ENCODE data around the gene PTMS.
A peak's percentile ranks its signal among the peaks of the same experiment; 100 is the strongest.

The PTMS gene, protein sequence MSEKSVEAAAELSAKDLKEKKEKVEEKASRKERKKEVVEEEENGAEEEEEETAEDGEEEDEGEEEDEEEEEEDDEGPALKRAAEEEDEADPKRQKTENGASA

DNA sequence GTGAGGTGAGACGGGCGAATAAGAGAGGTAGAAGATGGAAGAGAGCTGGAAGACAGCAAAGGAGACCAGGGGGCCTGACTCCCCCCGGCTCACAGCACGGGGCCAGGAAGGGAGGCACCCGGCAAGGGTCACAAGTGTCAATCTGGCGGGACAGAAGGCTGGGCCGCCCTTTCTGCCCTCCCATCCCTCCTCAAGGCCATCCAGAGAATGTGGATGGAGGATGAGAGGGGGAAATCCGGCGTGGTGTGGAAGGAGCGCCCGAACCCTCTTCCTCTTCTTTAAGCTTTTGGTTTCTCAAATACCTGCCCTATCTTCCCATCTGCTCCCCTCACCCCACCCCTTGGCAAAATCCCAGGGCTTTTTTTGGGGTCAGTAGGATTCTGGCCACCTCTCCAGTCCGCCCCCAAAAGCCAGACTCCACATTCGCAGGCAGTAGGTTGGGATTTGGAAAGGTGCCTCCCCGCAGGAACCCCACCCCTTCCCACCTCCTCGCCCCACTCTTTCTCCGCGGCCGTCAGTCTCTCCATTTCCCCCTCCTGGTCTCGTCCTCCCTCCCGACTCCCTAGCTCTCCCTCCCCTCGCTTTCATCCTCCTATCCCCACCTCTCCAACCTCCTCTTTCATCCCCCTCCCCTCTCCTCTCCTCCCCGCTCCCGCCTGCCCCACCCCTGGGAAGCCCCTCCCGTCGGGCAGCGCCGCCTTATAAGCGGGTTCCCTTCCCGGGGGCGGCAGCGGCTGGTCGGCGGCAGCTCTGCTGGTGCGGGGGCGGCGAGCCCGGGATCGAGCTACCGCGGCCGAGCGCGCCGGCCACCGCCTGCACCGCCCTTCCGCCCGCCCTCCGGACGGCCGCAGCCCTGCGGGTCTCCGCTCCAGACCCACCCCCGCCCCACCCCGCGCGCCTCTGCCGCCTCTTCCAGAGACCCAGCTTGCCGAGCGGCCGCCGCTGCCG is at the start of gene PTMS:
PTMS (plus strand) TSS at position 730 of the 948 bp plus-strand sequence. CDS start 343 bp downstream, outside the sequence.
- H3K27me3 ChIP-seq (ENCODE audit: control insufficient read depth, insufficient read depth, low read length), result peaks cover 5% of the 10 kb centered on the region
- H3K9ac ChIP-seq (ENCODE audit: low read depth, low read length), result peak within 1 kb of the TSS; percentile 56
- no peaks in the 10 kb centered on the region for H3K9me3 ChIP-seq (ENCODE audit: control insufficient read depth, insufficient read depth, low read length)
- H3K4me1 ChIP-seq (ENCODE audit: control insufficient read depth, insufficient read depth, low read length), result peaks cover 23% of the 10 kb centered on the region
- peak within 1 kb of the TSS; percentile 76 for H3K4me3 ChIP-seq (ENCODE audit: low read depth, low read length)
- peaks cover 9% of the 10 kb centered on the region for H3K36me3 ChIP-seq (ENCODE audit: control insufficient read depth, insufficient read depth, low read length)

DNA sequence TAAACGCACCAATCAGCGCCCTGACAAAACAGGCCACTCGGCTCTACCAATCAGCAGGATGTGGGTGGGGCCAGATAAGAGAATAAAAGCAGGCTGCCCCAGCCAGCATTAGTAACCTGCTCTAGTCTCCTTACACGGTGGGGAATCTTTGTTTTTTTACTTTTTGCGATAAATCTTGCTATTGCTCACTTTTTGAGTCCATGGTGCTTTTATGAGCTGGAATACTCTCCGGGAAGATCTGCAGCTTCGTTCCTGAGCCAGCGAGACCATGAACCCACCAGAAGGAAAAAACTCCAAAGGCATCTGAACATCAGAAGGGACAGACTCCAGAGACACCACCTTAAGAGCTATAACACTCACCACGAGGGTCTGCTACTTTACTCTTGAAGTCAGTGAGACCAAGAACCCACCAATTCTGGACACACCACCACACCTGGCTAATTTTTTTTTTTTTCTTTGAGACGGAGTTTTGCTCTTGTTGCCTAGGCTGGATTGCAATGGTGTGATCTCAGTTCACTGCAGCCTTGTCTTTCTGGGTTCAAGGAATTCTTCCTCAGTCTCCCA is 49.2 kb upstream of the PTMS start:
- H3K4me1 ChIP-seq (ENCODE audit: control insufficient read depth, insufficient read depth, low read length), result no peaks in the 10 kb centered on the region
- no peaks in the 10 kb centered on the region for H3K27me3 ChIP-seq (ENCODE audit: control insufficient read depth, insufficient read depth, low read length)
- H3K9me3 ChIP-seq (ENCODE audit: control insufficient read depth, insufficient read depth, low read length), result no peaks in the 10 kb centered on the region
- H3K36me3 ChIP-seq (ENCODE audit: control insufficient read depth, insufficient read depth, low read length), result no peaks in the 10 kb centered on the region
- no peak overlapping the region for H3K9ac ChIP-seq (ENCODE audit: low read depth, low read length)
- H3K4me3 ChIP-seq (ENCODE audit: low read depth, low read length), result no peak overlapping the region

DNA sequence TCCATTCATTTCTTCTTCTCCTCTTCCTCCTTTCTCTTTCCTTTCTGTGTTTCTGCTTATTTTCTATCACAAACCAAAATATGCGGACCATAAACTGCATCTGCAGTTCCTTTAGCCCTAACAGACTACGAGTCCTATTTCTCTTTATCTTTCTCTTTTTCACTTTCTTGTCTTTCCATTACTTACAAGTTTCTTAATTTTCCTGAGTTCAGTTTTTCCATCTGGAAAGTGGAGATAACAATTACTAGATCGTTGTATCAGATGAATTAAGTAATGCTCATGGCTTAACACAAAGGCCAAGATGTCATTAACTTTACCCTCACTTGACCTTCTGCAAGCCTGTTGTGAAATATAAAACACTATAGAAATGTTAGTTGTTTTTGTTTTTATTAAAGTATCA is 43.3 kb upstream of the PTMS start:
- peaks cover 3% of the 10 kb centered on the region for H3K4me1 ChIP-seq (ENCODE audit: control insufficient read depth, insufficient read depth, low read length)
- no peak overlapping the region for H3K9ac ChIP-seq (ENCODE audit: low read depth, low read length)
- H3K4me3 ChIP-seq (ENCODE audit: low read depth, low read length), result peak overlapping the region; percentile 90
- H3K27me3 ChIP-seq (ENCODE audit: control insufficient read depth, insufficient read depth, low read length), result no peaks in the 10 kb centered on the region
- no peaks in the 10 kb centered on the region for H3K9me3 ChIP-seq (ENCODE audit: control insufficient read depth, insufficient read depth, low read length)
- H3K36me3 ChIP-seq (ENCODE audit: control insufficient read depth, insufficient read depth, low read length), result no peaks in the 10 kb centered on the region

DNA sequence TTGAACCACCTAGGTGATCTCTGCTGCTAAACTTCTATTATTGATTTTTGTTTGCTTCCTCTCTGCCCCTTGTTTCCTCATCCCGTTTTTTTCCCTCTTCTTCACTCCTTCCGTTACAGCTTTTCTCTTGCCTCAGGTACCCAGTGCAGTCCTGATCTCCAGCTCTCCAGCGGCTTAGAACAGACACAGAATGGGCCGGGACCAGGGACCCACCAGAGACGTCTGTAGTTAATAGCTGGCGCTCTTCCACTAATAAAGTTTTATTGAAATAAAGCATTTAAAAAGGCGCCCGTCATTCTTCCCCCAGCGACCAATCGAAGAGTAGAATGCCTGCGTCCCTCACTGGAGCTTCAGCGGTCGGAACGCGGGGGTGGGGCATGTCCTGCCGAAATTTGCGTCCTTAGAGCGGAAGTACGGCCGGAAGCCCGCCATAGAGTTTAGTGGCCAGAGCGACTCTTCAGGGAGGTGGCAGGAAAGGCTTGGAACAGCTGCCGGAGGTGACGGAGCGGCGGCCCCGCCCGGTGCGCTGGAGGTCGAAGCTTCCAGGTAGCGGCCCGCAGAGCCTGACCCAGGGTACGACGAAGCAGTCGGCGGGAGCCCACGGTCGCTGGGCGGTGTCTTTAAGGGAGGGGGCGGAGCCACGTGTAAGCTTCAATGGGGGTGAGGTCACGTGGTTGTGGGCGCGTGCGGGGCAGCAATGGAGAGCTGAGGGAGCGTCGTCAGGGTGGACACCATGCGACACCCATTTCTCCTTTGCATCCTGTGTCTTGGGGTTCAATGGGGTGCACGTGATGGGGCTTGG is 42.4 kb upstream of the PTMS start, which contains the start of gene COPS7A:
COPS7A (plus strand) TSS at position 440 of the 802 bp plus-strand sequence. CDS start 611 bp downstream, outside the sequence.
- Histone ChIP-seq H3K9me3 (ENCODE audit: control insufficient read depth, insufficient read depth, low read length) (no peaks in the 10 kb centered on the region), H3K9ac (ENCODE audit: low read depth, low read length) (peak within 1 kb of the TSS; percentile 91), H3K4me1 (ENCODE audit: control insufficient read depth, insufficient read depth, low read length) (peaks cover 3% of the 10 kb centered on the region), H3K36me3 (ENCODE audit: control insufficient read depth, insufficient read depth, low read length) (peaks cover 3% of the 10 kb centered on the region), H3K4me3 (ENCODE audit: low read depth, low read length) (peak within 1 kb of the TSS; percentile 90), H3K27me3 (ENCODE audit: control insufficient read depth, insufficient read depth, low read length) (no peaks in the 10 kb centered on the region)

DNA sequence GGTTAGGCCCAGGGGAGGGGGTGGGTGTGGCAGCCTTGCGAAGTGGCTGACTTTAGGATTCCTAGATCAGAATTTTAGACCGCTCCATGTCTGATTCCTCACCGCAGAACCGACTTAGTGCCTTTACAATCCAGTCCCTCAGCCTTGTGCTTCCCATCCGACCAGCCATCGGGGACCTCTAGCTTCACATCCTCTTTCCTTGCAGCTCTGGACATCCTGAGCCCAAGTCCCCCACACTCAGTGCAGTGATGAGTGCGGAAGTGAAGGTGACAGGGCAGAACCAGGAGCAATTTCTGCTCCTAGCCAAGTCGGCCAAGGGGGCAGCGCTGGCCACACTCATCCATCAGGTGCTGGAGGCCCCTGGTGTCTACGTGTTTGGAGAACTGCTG is 41.8 kb upstream of the PTMS start:
- Histone ChIP-seq H3K27me3 (ENCODE audit: control insufficient read depth, insufficient read depth, low read length) (no peaks in the 10 kb centered on the region), H3K9ac (ENCODE audit: low read depth, low read length) (peak overlapping the region; percentile 91), H3K4me3 (ENCODE audit: low read depth, low read length) (peak overlapping the region; percentile 90), H3K4me1 (ENCODE audit: control insufficient read depth, insufficient read depth, low read length) (peaks cover 3% of the 10 kb centered on the region), H3K36me3 (ENCODE audit: control insufficient read depth, insufficient read depth, low read length) (peaks cover 9% of the 10 kb centered on the region), H3K9me3 (ENCODE audit: control insufficient read depth, insufficient read depth, low read length) (no peaks in the 10 kb centered on the region)

DNA sequence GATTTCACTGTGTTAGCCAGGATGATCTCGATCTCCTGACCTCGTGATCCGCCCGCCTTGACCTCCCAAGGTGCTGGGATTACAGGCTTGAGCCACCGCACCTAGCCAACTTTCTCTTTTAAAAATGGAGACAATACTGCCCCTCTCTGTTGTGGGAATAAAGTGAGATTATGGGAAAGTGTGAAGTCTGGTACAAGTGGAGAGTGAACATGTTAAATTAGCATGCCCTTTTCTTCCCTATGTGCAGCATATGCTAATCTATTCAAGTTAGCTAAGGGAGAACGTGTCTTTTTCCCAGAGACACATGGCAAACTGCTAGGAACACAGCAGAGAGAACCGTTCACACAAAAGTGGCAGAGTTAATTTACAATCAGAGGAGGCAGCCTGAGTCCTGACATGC is 40.8 kb upstream of the PTMS start:
- H3K27me3 ChIP-seq (ENCODE audit: control insufficient read depth, insufficient read depth, low read length), result no peaks in the 10 kb centered on the region
- peaks cover 15% of the 10 kb centered on the region for H3K36me3 ChIP-seq (ENCODE audit: control insufficient read depth, insufficient read depth, low read length)
- H3K9me3 ChIP-seq (ENCODE audit: control insufficient read depth, insufficient read depth, low read length), result no peaks in the 10 kb centered on the region
- no peak overlapping the region for H3K9ac ChIP-seq (ENCODE audit: low read depth, low read length)
- H3K4me3 ChIP-seq (ENCODE audit: low read depth, low read length), result no peak overlapping the region
- H3K4me1 ChIP-seq (ENCODE audit: control insufficient read depth, insufficient read depth, low read length), result peaks cover 3% of the 10 kb centered on the region

DNA sequence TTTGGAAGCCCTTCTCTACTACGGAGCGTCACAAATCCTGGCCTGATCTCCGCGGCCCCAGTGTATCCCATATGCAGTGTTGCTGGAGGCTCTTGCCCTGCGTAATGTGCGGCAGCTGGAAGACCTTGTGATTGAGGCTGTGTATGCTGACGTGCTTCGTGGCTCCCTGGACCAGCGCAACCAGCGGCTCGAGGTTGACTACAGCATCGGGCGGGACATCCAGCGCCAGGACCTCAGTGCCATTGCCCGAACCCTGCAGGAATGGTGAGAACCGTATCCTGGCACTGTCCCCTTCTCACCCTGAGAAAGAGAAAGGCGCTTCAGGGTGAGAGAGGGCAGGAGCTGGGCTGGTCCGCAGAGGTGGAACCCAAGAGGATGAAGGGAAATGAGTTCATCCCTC is 37.0 kb upstream of the PTMS start:
- no peak overlapping the region for H3K9ac ChIP-seq (ENCODE audit: low read depth, low read length)
- H3K9me3 ChIP-seq (ENCODE audit: control insufficient read depth, insufficient read depth, low read length), result no peaks in the 10 kb centered on the region
- no peak overlapping the region for H3K4me3 ChIP-seq (ENCODE audit: low read depth, low read length)
- peaks cover 3% of the 10 kb centered on the region for H3K4me1 ChIP-seq (ENCODE audit: control insufficient read depth, insufficient read depth, low read length)
- peaks cover 26% of the 10 kb centered on the region for H3K36me3 ChIP-seq (ENCODE audit: control insufficient read depth, insufficient read depth, low read length)
- no peaks in the 10 kb centered on the region for H3K27me3 ChIP-seq (ENCODE audit: control insufficient read depth, insufficient read depth, low read length)

DNA sequence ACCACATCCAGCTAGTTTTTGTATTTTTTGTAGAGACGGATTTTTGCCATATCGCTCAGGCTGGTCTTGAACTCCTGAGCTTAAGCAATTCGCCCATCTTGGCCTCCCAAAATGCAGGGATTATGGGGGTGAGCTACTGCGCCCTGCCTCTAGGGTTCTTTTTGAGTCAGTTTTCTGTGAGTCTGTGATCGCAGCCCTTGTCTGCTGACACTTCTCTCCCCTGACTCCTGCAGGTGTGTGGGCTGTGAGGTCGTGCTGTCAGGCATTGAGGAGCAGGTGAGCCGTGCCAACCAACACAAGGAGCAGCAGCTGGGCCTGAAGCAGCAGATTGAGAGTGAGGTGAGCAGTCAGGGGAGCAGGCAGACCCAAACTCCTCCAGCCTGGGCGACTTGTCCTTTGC is 36.0 kb upstream of the PTMS start:
- H3K9ac ChIP-seq (ENCODE audit: low read depth, low read length), result no peak overlapping the region
- H3K27me3 ChIP-seq (ENCODE audit: control insufficient read depth, insufficient read depth, low read length), result no peaks in the 10 kb centered on the region
- H3K36me3 ChIP-seq (ENCODE audit: control insufficient read depth, insufficient read depth, low read length), result peaks cover 29% of the 10 kb centered on the region

DNA sequence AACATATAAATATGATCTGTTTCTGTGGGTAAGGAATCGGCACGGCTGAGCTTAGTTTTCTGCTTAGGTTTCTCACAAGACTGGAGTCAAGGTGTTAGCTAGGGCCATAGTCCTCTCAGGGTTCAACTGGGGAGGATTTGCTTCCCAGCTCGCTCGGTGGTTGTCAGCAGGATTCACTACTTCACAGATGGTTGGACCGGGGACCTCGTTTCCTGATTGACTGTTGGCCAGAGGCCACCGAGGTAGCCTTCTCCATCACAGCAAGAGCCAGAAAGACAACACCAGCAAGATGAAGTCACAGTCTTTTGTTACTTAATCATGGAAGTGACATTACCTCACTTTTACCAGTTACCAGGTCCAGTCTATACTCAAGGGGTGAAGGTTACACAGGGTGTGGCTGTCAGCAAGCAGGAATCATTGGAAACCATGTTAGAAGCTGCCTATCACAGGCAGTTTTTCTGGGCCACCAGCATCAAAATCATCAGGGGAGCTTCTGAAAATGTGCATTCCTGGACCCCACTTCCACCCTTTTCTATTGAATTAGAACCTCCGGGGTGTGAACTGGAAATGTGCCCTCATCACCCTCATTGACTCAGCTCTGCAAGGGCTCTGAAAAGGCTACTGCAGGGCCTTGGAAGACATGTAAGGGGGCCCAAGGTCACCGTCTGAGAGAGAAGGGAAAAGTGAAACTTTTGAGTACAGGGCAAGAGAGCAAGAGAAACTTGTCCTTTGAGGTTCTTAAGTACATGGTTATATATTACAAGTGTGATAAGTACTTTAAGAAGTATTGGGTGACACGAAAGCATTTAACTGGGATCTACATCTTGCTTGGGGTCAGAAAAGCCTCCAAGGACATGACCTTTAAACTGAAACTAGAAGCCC is 31.4 kb upstream of the PTMS start:
- no peak overlapping the region for H3K4me3 ChIP-seq (ENCODE audit: low read depth, low read length)
- H3K9ac ChIP-seq (ENCODE audit: low read depth, low read length), result no peak overlapping the region
- no peaks in the 10 kb centered on the region for H3K9me3 ChIP-seq (ENCODE audit: control insufficient read depth, insufficient read depth, low read length)
- peaks cover 17% of the 10 kb centered on the region for H3K36me3 ChIP-seq (ENCODE audit: control insufficient read depth, insufficient read depth, low read length)
- no peaks in the 10 kb centered on the region for H3K4me1 ChIP-seq (ENCODE audit: control insufficient read depth, insufficient read depth, low read length)
- H3K27me3 ChIP-seq (ENCODE audit: control insufficient read depth, insufficient read depth, low read length), result no peaks in the 10 kb centered on the region

More for the DNA sequence above, 36.0 kb upstream of the PTMS start:
- Histone ChIP-seq H3K9me3 (ENCODE audit: control insufficient read depth, insufficient read depth, low read length) (no peaks in the 10 kb centered on the region), H3K4me1 (ENCODE audit: control insufficient read depth, insufficient read depth, low read length) (no peaks in the 10 kb centered on the region), H3K4me3 (ENCODE audit: low read depth, low read length) (no peak overlapping the region)

DNA sequence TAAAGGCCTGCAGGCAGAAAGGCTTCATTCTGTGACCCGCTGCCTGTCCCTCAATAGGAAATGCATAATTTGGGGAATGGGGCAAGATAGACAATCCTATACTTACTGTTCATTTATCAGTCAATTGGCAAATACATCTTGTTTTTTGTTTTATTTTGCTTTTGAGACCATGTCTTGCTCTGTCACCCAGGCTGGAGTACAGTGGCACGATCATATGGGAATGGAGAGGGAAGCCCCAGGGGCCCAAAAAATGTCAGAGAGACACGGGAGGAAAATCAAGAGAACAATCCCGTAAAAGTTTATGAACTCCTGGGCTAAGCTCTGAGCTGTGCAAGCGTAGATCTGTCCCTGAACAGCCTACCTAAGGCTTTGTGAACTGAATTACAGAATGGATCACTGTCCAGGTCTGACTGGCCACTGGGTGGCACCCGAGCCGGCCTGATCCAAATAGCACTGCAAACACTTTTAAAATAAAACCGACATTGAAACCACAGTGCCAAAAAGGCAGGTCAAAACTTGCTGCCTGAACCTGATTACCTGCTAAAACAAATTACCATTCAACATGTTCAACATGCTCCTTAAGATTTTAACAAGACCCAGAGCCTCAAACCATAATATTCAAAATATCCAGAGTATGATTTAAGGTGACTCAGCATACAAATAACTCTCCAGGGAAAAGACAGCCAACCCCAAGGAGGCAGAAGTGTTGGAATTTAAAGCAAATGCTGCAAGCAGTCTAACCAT is 30.5 kb upstream of the PTMS start:
- Histone ChIP-seq H3K4me1 (ENCODE audit: control insufficient read depth, insufficient read depth, low read length) (no peaks in the 10 kb centered on the region), H3K4me3 (ENCODE audit: low read depth, low read length) (no peak overlapping the region), H3K36me3 (ENCODE audit: control insufficient read depth, insufficient read depth, low read length) (peaks cover 14% of the 10 kb centered on the region), H3K9ac (ENCODE audit: low read depth, low read length) (peak overlapping the region; percentile 37), H3K9me3 (ENCODE audit: control insufficient read depth, insufficient read depth, low read length) (no peaks in the 10 kb centered on the region), H3K27me3 (ENCODE audit: control insufficient read depth, insufficient read depth, low read length) (no peaks in the 10 kb centered on the region)

Measured in iPS-15b (cell line).